GM23338 (cell line): ENCODE results near the gene CD84. TPM values are rescaled to one million over a fixed set of nuclear protein-coding genes. Genes with fewer than 3 reads are reported as not detected.

Experiments used
- ATAC-seq: fragments of 200-7000 bp; cut with Tn5 transposase; 3 replicates; pipeline ENCODE4 v1.9.1; 2020
- DNase-seq: peaks from one replicate; pipeline ENCODE4 v3.0.0-alpha.2; 2015; ENCODE audit warnings: low spot score
- H2AFZ ChIP-seq: fragments of 200-600 bp; sonication (generic); 2 replicates; pipeline ENCODE4 v1.8.0; 2016; ENCODE audit warnings: antibody characterized with exemption, mild to moderate bottlenecking, moderate library complexity
- H3F3A ChIP-seq: fragments of 200-600 bp; sonication (generic); replicated peaks from 2 replicates; pipeline ENCODE4 v1.8.0; 2017; ENCODE audit warnings: antibody characterized with exemption, mixed run types, low read depth
- H3K27ac ChIP-seq: fragments of 200-600 bp; sonication (generic); 2 replicates; pipeline ENCODE4 v1.6.1; 2016; ENCODE audit warnings: low read depth
- H3K27me3 ChIP-seq: fragments of 200-600 bp; sonication (generic); 2 replicates; pipeline ENCODE4 v1.8.0; 2016; ENCODE audit warnings: mild to moderate bottlenecking, mixed run types, moderate library complexity; ENCODE audit not compliant: insufficient read depth
- H3K36me3 ChIP-seq: fragments of 200-600 bp; sonication (generic); 2 replicates; pipeline ENCODE4 v1.8.0; 2016; ENCODE audit warnings: mild to moderate bottlenecking; ENCODE audit not compliant: insufficient read depth
- H3K4me1 ChIP-seq: fragments of 200-600 bp; sonication (generic); 2 replicates; pipeline ENCODE4 v1.8.0; 2016; ENCODE audit warnings: mild to moderate bottlenecking, moderate library complexity; ENCODE audit not compliant: insufficient read depth
- H3K4me2 ChIP-seq: fragments of 200-600 bp; sonication (generic); 2 replicates; pipeline ENCODE4 v1.7.1; 2017; ENCODE audit warnings: mixed run types
- H3K4me3 ChIP-seq: fragments of 200-600 bp; sonication (generic); 2 replicates; pipeline ENCODE4 v1.6.1; 2016; ENCODE audit warnings: mixed run types
- H3K79me2 ChIP-seq: fragments of 200-600 bp; sonication (generic); replicated peaks from 2 replicates; pipeline ENCODE4 v1.8.0; 2017; ENCODE audit warnings: mild to moderate bottlenecking; ENCODE audit not compliant: insufficient read depth
- H3K9me2 ChIP-seq: fragments of 200-600 bp; sonication (generic); 2 replicates; pipeline ENCODE4 v1.8.0; 2017; ENCODE audit not compliant: insufficient read depth
- H4K20me1 ChIP-seq: fragments of 200-600 bp; sonication (generic); replicated peaks from 2 replicates; pipeline ENCODE4 v1.8.0; 2017; ENCODE audit warnings: mild to moderate bottlenecking; ENCODE audit not compliant: insufficient read depth
- H3K27ac Mint-ChIP-seq: 2 replicates; pipeline ENCODE4 v1.8.0; 2020; ENCODE audit warnings: inconsistent platforms, mild to moderate bottlenecking, moderate library complexity, mixed read lengths
- H3K27me3 Mint-ChIP-seq: 3 replicates; pipeline ENCODE4 v1.8.0; 2022; ENCODE audit warnings: low read depth, mild to moderate bottlenecking, moderate library complexity, mixed read lengths, inconsistent platforms; ENCODE audit not compliant: insufficient read depth, poor library complexity
- H3K36me3 Mint-ChIP-seq: 3 replicates; pipeline ENCODE4 v1.8.0; 2021; ENCODE audit warnings: low read depth, mild to moderate bottlenecking, inconsistent platforms, moderate library complexity, mixed read lengths
- H3K4me1 Mint-ChIP-seq: 3 replicates; pipeline ENCODE4 v1.8.0; 2020; ENCODE audit warnings: mild to moderate bottlenecking, inconsistent platforms, mixed read lengths
- H3K4me3 Mint-ChIP-seq: 3 replicates; pipeline ENCODE4 v1.8.0; 2021; ENCODE audit warnings: moderate library complexity, mild to moderate bottlenecking, inconsistent platforms, mixed read lengths
- H3K9me3 Mint-ChIP-seq: 3 replicates; pipeline ENCODE4 v1.8.0; 2020; ENCODE audit warnings: moderate library complexity, mild to moderate bottlenecking, inconsistent platforms, mixed read lengths
- CREB1 ChIP-seq: fragments of 250-450 bp; sonication (Bioruptor Pico); IDR thresholded peaks from 2 replicates; pipeline ENCODE4 v1.5.0; 2020; ENCODE audit warnings: low read depth, mild to moderate bottlenecking, moderate library complexity
- ETS1 ChIP-seq: IDR thresholded peaks from 2 replicates; pipeline ENCODE4 v1.6.1; 2016; ENCODE audit warnings: antibody characterized with exemption
- EZH2 ChIP-seq: fragments of 200-600 bp; sonication (generic); IDR thresholded peaks from one replicate; pipeline ENCODE4 v1.8.0; 2017; ENCODE audit warnings: antibody characterized with exemption, mild to moderate bottlenecking, low read depth; ENCODE audit not compliant: unreplicated experiment
- EZH2phosphoT487 ChIP-seq: fragments of 200-600 bp; sonication (generic); IDR thresholded peaks from one replicate; pipeline ENCODE4 v1.8.1; 2018; ENCODE audit warnings: antibody characterized with exemption; ENCODE audit not compliant: unreplicated experiment
- JUNB ChIP-seq: IDR thresholded peaks from one replicate; pipeline ENCODE4 v1.6.1; 2016; ENCODE audit warnings: antibody characterized with exemption; ENCODE audit not compliant: unreplicated experiment
- NANOG ChIP-seq: IDR thresholded peaks from 2 replicates; pipeline ENCODE4 v1.6.1; 2016; ENCODE audit warnings: antibody characterized with exemption, borderline replicate concordance
- POLR2AphosphoS5 ChIP-seq: IDR thresholded peaks from 2 replicates; pipeline ENCODE4 v1.6.1; 2016; ENCODE audit warnings: antibody characterized with exemption, low read depth
- STAT1 ChIP-seq: IDR thresholded peaks from one replicate; pipeline ENCODE4 v1.6.1; 2016; ENCODE audit warnings: antibody characterized with exemption; ENCODE audit not compliant: unreplicated experiment
- ZNF114 ChIP-seq: fragments of 250-450 bp; sonication (Bioruptor Pico); IDR thresholded peaks from 2 replicates; pipeline ENCODE4 v1.5.0; 2020; ENCODE audit warnings: mild to moderate bottlenecking, moderate library complexity
- ZNF331 ChIP-seq: fragments of 250-450 bp; sonication (Bioruptor Pico); IDR thresholded peaks from 2 replicates; pipeline ENCODE4 v1.5.0; 2020; ENCODE audit warnings: low read depth, mild to moderate bottlenecking, moderate library complexity
- ZNF462 ChIP-seq: fragments of 250-450 bp; sonication (Bioruptor Pico); IDR thresholded peaks from 2 replicates; pipeline ENCODE4 v1.5.0; 2020; ENCODE audit warnings: mild to moderate bottlenecking, moderate library complexity
- polyA plus RNA-seq: library from polyadenylated mRNA; unstranded; fragments of >200 nt; fragmentation: Nextera tagmentation; extraction: Ambion mirVana; gene quantifications from 2 replicates; pipeline ENCODE4 v1.2.1, GENCODE V29; 2016
- total RNA-seq: library from RNA; depleted of rRNA; stranded (reverse); fragments of >200 nt; shearing (Covaris generic); gene quantifications from 2 replicates; pipeline ENCODE4 v1.2.3, GENCODE V29; 2014
- TF ChIP-seq, protein P1 (sequence below), 2 experiments: fragments of 200-600 bp in 1 of 2; sonication (generic) in 1 of 2; conservative IDR thresholded peaks; 2 replicates each; pipeline versions ENCODE4 v1.5.1 to v1.6.1; 2016 to 2017; ENCODE audit warnings: antibody characterized with exemption in 2 of 2, low read depth in 2 of 2, mild to moderate bottlenecking in 2 of 2, moderate library complexity in 1 of 2
- TF ChIP-seq, protein P2 (sequence below): IDR thresholded peaks from one replicate; pipeline ENCODE4 v1.6.1; 2018; ENCODE audit warnings: antibody characterized with exemption; ENCODE audit not compliant: unreplicated experiment

CD84 gene
- total and polyA plus RNA-seq, 2 experiments from 2014 or later, result not detected

DNA sequence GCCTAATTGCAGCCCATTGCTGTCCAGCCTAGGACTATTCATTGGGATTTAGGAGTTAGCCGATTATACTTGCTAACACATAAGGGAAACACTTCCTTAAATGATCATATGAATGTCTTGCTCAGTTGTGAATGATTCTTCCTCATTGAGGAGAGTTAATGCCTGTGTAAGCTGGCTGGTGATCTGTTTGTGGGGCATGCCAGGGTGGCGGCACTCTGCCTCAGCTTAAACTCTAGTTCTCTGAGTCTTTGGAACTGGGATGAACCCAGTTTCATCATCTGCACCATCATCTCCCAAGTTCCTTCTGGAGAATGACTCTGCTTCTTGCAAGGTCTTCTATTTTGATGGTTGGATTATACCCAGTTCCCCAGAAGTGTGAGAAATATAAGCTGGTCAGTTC is 32.4 kb downstream of the CD84 start:
- H3K4me3 Mint-ChIP-seq, result no peak overlapping the region
- Histone ChIP-seq H3K79me2 (no peaks in the 10 kb centered on the region), H3K27ac (no peak overlapping the region), H3K9me2 (peaks cover 12% of the 10 kb centered on the region), H3K4me3 (no peak overlapping the region), H2AFZ (no peak overlapping the region), H3K4me2 (no peak overlapping the region), H3K4me1 (no peaks in the 10 kb centered on the region), H3K36me3 (no peaks in the 10 kb centered on the region), H3K27me3 (no peaks in the 10 kb centered on the region), H4K20me1 (no peaks in the 10 kb centered on the region), H3F3A (no peaks in the 10 kb centered on the region)
- no peaks in the 10 kb centered on the region for H3K9me3 Mint-ChIP-seq
- H3K27me3 Mint-ChIP-seq, result peaks cover 4% of the 10 kb centered on the region
- H3K36me3 Mint-ChIP-seq, result no peaks in the 10 kb centered on the region
- no peaks in the 10 kb centered on the region for H3K4me1 Mint-ChIP-seq
- DNase-seq (no peak), ATAC-seq (no peak)
- no peak overlapping the region for H3K27ac Mint-ChIP-seq
- TF ChIP-seq CREB1 (no peak), POLR2AphosphoS5 (no peak), ETS1 (no peak), JUNB (no peak), ZNF331 (CRISPR knock-in tag) (no peak), EZH2 (no peak), EZH2phosphoT487 (no peak), ZNF462 (CRISPR knock-in tag) (no peak), NANOG (no peak), STAT1 (no peak), ZNF114 (CRISPR knock-in tag) (no peak)
- TF ChIP-seq, protein P1, sequence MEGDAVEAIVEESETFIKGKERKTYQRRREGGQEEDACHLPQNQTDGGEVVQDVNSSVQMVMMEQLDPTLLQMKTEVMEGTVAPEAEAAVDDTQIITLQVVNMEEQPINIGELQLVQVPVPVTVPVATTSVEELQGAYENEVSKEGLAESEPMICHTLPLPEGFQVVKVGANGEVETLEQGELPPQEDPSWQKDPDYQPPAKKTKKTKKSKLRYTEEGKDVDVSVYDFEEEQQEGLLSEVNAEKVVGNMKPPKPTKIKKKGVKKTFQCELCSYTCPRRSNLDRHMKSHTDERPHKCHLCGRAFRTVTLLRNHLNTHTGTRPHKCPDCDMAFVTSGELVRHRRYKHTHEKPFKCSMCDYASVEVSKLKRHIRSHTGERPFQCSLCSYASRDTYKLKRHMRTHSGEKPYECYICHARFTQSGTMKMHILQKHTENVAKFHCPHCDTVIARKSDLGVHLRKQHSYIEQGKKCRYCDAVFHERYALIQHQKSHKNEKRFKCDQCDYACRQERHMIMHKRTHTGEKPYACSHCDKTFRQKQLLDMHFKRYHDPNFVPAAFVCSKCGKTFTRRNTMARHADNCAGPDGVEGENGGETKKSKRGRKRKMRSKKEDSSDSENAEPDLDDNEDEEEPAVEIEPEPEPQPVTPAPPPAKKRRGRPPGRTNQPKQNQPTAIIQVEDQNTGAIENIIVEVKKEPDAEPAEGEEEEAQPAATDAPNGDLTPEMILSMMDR (conservative IDR thresholded peaks at IDR 0.05; ENCODE audit: low read depth in 2 of 2), result no peak
- TF ChIP-seq, protein P2, sequence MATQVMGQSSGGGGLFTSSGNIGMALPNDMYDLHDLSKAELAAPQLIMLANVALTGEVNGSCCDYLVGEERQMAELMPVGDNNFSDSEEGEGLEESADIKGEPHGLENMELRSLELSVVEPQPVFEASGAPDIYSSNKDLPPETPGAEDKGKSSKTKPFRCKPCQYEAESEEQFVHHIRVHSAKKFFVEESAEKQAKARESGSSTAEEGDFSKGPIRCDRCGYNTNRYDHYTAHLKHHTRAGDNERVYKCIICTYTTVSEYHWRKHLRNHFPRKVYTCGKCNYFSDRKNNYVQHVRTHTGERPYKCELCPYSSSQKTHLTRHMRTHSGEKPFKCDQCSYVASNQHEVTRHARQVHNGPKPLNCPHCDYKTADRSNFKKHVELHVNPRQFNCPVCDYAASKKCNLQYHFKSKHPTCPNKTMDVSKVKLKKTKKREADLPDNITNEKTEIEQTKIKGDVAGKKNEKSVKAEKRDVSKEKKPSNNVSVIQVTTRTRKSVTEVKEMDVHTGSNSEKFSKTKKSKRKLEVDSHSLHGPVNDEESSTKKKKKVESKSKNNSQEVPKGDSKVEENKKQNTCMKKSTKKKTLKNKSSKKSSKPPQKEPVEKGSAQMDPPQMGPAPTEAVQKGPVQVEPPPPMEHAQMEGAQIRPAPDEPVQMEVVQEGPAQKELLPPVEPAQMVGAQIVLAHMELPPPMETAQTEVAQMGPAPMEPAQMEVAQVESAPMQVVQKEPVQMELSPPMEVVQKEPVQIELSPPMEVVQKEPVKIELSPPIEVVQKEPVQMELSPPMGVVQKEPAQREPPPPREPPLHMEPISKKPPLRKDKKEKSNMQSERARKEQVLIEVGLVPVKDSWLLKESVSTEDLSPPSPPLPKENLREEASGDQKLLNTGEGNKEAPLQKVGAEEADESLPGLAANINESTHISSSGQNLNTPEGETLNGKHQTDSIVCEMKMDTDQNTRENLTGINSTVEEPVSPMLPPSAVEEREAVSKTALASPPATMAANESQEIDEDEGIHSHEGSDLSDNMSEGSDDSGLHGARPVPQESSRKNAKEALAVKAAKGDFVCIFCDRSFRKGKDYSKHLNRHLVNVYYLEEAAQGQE, result no peak
